CD4-positive, alpha-beta T cell (primary cell): ENCODE measurements around the gene RNASET2. TPM values are rescaled to one million over a fixed set of nuclear protein-coding genes. Genes with fewer than 3 reads are reported as not detected.

Experiments
- ATAC-seq: fragments of 200-7000 bp; cut with Tn5 transposase; one replicate; pipeline ENCODE4 v1.10.0; 2022; ENCODE audit warnings: mild to moderate bottlenecking; ENCODE audit not compliant: poor library complexity
- CTCF ChIA-PET: fragments of 350-600 bp; sonication (Branson Sonifier 250); formaldehyde crosslinking; loops from one replicate; lab custom pipeline; 2021; ENCODE audit warnings: antibody characterized with exemption, inconsistent platforms; lab: Charles Lee
- POLR2A ChIA-PET: fragments of 350-600 bp; sonication (Branson Sonifier 250); formaldehyde crosslinking; loops from one replicate; lab custom pipeline; 2021; ENCODE audit warnings: antibody characterized with exemption, inconsistent platforms; lab: Charles Lee
- DNase-seq, 14 experiments: peaks; one replicate each; pipeline ENCODE4 v3.0.0-alpha.2; 2013 to 2020; ENCODE audit warnings: mixed read lengths in 2 of 14
- H3K27ac ChIP-seq, 2 donors: one replicate each; pipeline versions ENCODE4 v1.5.1 to v1.7.0; 2013; ENCODE audit warnings: low read length in 2 of 2, low read depth in 1 of 2, mild to moderate bottlenecking in 1 of 2
- H3K27me3 ChIP-seq, 2 experiments: 1 replicate in 1 of 2; 2 replicates in 1 of 2; pipeline versions ENCODE4 v1.6.1 to v1.7.0; 2013; ENCODE audit warnings: low read length in 2 of 2, control low read depth in 1 of 2, mild to moderate bottlenecking in 1 of 2, moderate library complexity in 1 of 2; ENCODE audit not compliant: insufficient read depth in 2 of 2, control insufficient read depth in 1 of 2
- H3K36me3 ChIP-seq: one replicate; pipeline ENCODE4 v1.6.1; 2013; ENCODE audit warnings: low read length, control low read depth; ENCODE audit not compliant: insufficient read depth
- H3K4me1 ChIP-seq: one replicate; pipeline ENCODE4 v1.6.1; 2013; ENCODE audit warnings: low read length, control low read depth; ENCODE audit not compliant: insufficient read depth
- H3K4me3 ChIP-seq: one replicate; pipeline ENCODE4 v1.5.1; 2013; ENCODE audit warnings: mild to moderate bottlenecking, low read length, moderate library complexity
- H3K9me3 ChIP-seq, 2 experiments: 1 replicate in 1 of 2; 2 replicates in 1 of 2; pipeline versions ENCODE4 v1.6.1 to v1.7.0; 2013; ENCODE audit warnings: low read length in 2 of 2, mild to moderate bottlenecking in 2 of 2, control low read depth in 1 of 2, moderate library complexity in 1 of 2; ENCODE audit not compliant: control insufficient read depth in 1 of 2, insufficient read depth in 1 of 2
- H3K27ac Mint-ChIP-seq: one replicate; pipeline ENCODE4 v1.8.0; 2020; ENCODE audit warnings: mixed read lengths
- H3K27me3 Mint-ChIP-seq: one replicate; pipeline ENCODE4 v1.8.0; 2021; ENCODE audit warnings: mixed read lengths
- H3K36me3 Mint-ChIP-seq: one replicate; pipeline ENCODE4 v1.8.0; 2021; ENCODE audit warnings: low read depth, mixed read lengths
- H3K4me1 Mint-ChIP-seq: one replicate; pipeline ENCODE4 v1.8.0; 2021; ENCODE audit warnings: low read depth, mixed read lengths
- H3K4me3 Mint-ChIP-seq: one replicate; pipeline ENCODE4 v1.8.0; 2020; ENCODE audit warnings: mild to moderate bottlenecking, mixed read lengths
- H3K9me3 Mint-ChIP-seq: one replicate; pipeline ENCODE4 v1.8.0; 2020; ENCODE audit warnings: mixed read lengths
- intact Hi-C, 2 experiments: fragments of 100-400 bp; cut with DNase I in 1 of 2; cut with micrococcal nuclease in 1 of 2; formaldehyde crosslinking; loops; one replicate each; pipeline versions ENCODE4 v1.15.1 to v1.9.0; 2023 to 2025; cut with DNase I, micrococcal nuclease
- total RNA-seq, 174 experiments: library from RNA in 2 of 174; stranded (reverse) in 2 of 174; gene quantifications; one replicate each; pipeline ENCODE4 v1.2.3 and lab custom pipeline; 2021 to 2026
- TF ChIP-seq, protein P1 (sequence below): fragments of 200-600 bp; IDR thresholded peaks from one replicate; pipeline ENCODE4 v1.8.0; 2022; ENCODE audit warnings: antibody characterized with exemption, mild to moderate bottlenecking

Gene RNASET2
- total RNA-seq, 2 experiments from 2014 or later: 164 to 165 TPM

- no peak overlapping the region for H3K27ac Mint-ChIP-seq
- H3K27ac ChIP-seq: no peak overlapping the region
- peaks cover 23% of the 10 kb centered on the region for H3K4me1 Mint-ChIP-seq
- peaks cover 4% of the 10 kb centered on the region for H3K9me3 Mint-ChIP-seq
- no peak overlapping the region for H3K4me3 ChIP-seq
- peaks cover 20% of the 10 kb centered on the region for H3K36me3 Mint-ChIP-seq
- ChIA-PET CTCF (no interaction called here), POLR2A (no interaction called here)
- DNase-seq: no peak
- no peaks in the 10 kb centered on the region for H3K27me3 ChIP-seq
- ATAC-seq: no peak
- no peak overlapping the region for H3K4me3 Mint-ChIP-seq
- H3K36me3 ChIP-seq: no peaks in the 10 kb centered on the region
- TF ChIP-seq, protein P1, sequence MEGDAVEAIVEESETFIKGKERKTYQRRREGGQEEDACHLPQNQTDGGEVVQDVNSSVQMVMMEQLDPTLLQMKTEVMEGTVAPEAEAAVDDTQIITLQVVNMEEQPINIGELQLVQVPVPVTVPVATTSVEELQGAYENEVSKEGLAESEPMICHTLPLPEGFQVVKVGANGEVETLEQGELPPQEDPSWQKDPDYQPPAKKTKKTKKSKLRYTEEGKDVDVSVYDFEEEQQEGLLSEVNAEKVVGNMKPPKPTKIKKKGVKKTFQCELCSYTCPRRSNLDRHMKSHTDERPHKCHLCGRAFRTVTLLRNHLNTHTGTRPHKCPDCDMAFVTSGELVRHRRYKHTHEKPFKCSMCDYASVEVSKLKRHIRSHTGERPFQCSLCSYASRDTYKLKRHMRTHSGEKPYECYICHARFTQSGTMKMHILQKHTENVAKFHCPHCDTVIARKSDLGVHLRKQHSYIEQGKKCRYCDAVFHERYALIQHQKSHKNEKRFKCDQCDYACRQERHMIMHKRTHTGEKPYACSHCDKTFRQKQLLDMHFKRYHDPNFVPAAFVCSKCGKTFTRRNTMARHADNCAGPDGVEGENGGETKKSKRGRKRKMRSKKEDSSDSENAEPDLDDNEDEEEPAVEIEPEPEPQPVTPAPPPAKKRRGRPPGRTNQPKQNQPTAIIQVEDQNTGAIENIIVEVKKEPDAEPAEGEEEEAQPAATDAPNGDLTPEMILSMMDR: no peak
- no peaks in the 10 kb centered on the region for H3K27me3 Mint-ChIP-seq
- intact Hi-C loops: no loop called here
- H3K4me1 ChIP-seq: peaks cover 20% of the 10 kb centered on the region
- peaks cover 0 to 3% of the 10 kb centered on the region in 2 experiments for H3K9me3 ChIP-seq
These were observed 45.1 kb downstream of the RNASET2 start for GRCh38 chr6:166911248-166911677.

- H3K4me1 Mint-ChIP-seq: peaks cover 23% of the 10 kb centered on the region
- no peak overlapping the region for H3K27ac ChIP-seq
- intact Hi-C loops: no loop called here
- POLR2A ChIA-PET: no interaction called here
- no peak overlapping the region for H3K4me3 Mint-ChIP-seq
- H3K27me3 Mint-ChIP-seq: no peaks in the 10 kb centered on the region
- H3K27ac Mint-ChIP-seq: no peak overlapping the region
- H3K36me3 Mint-ChIP-seq: peaks cover 14% of the 10 kb centered on the region
- DNase-seq: no peak
- H3K4me1 ChIP-seq: peaks cover 20% of the 10 kb centered on the region
- H3K27me3 ChIP-seq: no peaks in the 10 kb centered on the region
- peaks cover 2% of the 10 kb centered on the region for H3K9me3 Mint-ChIP-seq
- CTCF ChIA-PET: no interaction called here
- no peaks in the 10 kb centered on the region for H3K36me3 ChIP-seq
- H3K9me3 ChIP-seq: peaks cover 0 to under 1% of the 10 kb centered on the region in 2 experiments
- TF ChIP-seq, protein P1: no peak
- no peak overlapping the region for H3K4me3 ChIP-seq
- no peak for ATAC-seq
These were observed 45.7 kb downstream of the RNASET2 start for GRCh38 chr6:166910601-166911000.

DNA sequence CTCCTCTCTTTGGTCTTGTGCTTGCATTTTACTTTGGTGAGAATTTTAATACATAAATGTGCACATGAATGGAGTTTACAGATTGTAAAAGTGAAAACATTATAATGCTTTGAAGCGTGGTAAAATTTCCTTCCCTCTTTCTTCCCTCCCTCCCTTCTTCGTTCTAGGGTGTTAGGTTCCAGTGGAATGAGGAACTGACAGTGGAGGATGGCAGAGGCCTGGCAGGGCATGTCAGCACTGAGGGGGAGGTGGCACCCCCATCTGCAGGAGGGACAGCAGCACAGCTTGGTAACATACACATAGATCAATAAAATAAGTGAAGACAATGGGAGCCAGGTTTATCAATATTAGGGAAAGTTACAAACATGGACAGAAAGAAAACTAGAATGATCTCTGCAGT, 47.5 kb downstream of the RNASET2 start:
- Histone ChIP-seq H3K4me3 (no peak overlapping the region), H3K4me1 (peaks cover 20% of the 10 kb centered on the region), H3K9me3 (no peaks in the 10 kb centered on the region), H3K27me3 (no peaks in the 10 kb centered on the region), H3K36me3 (no peaks in the 10 kb centered on the region), H3K27ac (no peak overlapping the region)
- no peaks in the 10 kb centered on the region for H3K9me3 Mint-ChIP-seq
- H3K27me3 Mint-ChIP-seq: no peaks in the 10 kb centered on the region
- ChIA-PET CTCF (no interaction called here), POLR2A (no interaction called here)
- H3K4me3 Mint-ChIP-seq: no peak overlapping the region
- intact Hi-C loops: no loop called here
- no peak for DNase-seq
- peaks cover 2% of the 10 kb centered on the region for H3K36me3 Mint-ChIP-seq
- no peak for ATAC-seq
- H3K4me1 Mint-ChIP-seq: peaks cover 23% of the 10 kb centered on the region
- no peak overlapping the region for H3K27ac Mint-ChIP-seq
- TF ChIP-seq, protein P1: no peak
